ENCODE data around the gene CHKB. TPM values are rescaled to one million over a fixed set of nuclear protein-coding genes. Genes with fewer than 3 reads are reported as not detected.

Gene CHKB
- total and polyA plus RNA-seq, 11 donors = 16.7 to 77.1 (median 35.6) TPM

- TF ChIP-seq CTCF (IDR thresholded peaks at IDR 0.05) = no peak
- TF ChIP-seq POLR2A (IDR thresholded peaks at IDR 0.05) = no peak
- peak in 2 of 5 donors; percentile 4 to 19 for DNase-seq
- H3K27ac ChIP-seq = no peak overlapping the region
- WGBS, 4 donors = 83 to 91% (median 90%) methylated on average over 3 of the region's 3 CpGs
- H3K4me1 ChIP-seq = peaks cover 3 to 29% (median 20%) of the 10 kb centered on the region in 12 donors
- ATAC-seq = no peak
- H3K4me3 ChIP-seq = no peak overlapping the region
- H3K27me3 ChIP-seq = no peaks in the 10 kb centered on the region
- peaks cover 0 to 11% (median 5%) of the 10 kb centered on the region in 9 donors for H3K36me3 ChIP-seq
- intact Hi-C loops (cut with DNase I) = no loop called here
- H3K9me3 ChIP-seq = no peaks in the 10 kb centered on the region
Observed at GRCh38 chr22:50585238-50585637, 2.6 kb upstream of the CHKB start.

DNA sequence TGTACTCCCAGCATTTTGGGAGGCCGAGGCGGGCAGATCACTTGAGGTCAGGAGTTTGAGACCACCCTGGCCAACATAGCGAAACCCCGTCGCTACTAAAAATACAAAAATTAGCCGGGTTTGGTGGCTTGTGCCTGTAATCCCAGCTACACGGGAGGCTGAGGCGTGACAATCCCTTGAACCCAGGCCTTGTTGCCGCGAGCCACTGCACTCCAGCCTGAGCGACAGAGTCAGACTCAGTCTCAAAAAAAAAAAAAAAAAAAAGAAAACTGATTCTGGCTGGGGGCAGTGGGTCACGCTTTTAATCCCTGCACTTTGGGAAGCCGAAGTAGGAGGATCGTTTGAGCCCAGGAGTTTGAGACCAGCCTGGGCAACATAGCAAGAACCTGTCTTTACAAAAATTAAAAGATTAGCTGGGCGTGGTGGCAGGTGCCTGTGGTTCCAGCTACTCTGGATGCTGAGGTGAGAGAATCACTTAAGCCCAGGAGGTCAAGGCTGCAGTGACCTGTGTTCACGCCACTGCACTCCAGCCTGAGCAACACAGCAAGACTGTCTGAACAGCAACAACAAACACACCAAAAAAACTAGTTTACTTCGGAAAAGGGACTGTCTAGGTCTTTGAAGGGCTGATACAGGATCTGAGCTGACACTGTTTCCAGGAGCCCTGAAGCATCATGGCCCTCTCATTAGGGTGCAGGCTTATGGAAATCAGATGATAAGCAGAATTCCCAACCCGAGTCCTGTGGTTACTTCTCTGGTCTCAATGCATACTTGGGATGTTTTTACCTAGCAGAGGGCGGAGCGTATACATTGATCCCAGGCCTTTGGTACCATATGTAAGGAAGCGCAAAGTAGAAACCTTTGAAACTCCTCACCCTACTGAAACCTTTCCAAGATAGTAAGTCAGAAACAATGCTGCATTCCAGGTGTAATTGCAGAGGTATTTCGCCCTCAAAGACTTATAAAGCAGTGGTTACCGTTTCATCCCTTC, 1.8 kb upstream of the CHKB start:
- WGBS, 4 donors = 94 to 96% (median 96%) methylated on average over 23 of the region's 23 CpGs
- H3K27ac ChIP-seq = no peak overlapping the region
- H3K4me3 ChIP-seq = peak overlapping the region in 3 of 12 donors; percentile 62 to 89 (median 86)
- H3K4me1 ChIP-seq = peaks cover 3 to 37% (median 20%) of the 10 kb centered on the region in 12 donors
- DNase-seq (peak in 2 of 5 donors; percentile 6 to 20), ATAC-seq (no peak)
- H3K27me3 ChIP-seq = no peaks in the 10 kb centered on the region
- no peaks in the 10 kb centered on the region for H3K9me3 ChIP-seq
- TF ChIP-seq CTCF (IDR thresholded peaks at IDR 0.05) = no peak
- TF ChIP-seq POLR2A (IDR thresholded peaks at IDR 0.05) = no peak
- intact Hi-C loops (cut with DNase I) = loop anchor here in 1 of 10 donors (5.0 kb wide), 1 partner anchor 77 kb away; the partner anchor contains the start of genes LMF2 and NCAPH2
- H3K36me3 ChIP-seq = peaks cover 0 to 18% (median 6%) of the 10 kb centered on the region in 9 donors

- H3K4me3 ChIP-seq = peak overlapping the region; percentile 56 to 91 (median 76)
- intact Hi-C loops (cut with DNase I) = loop anchor here in 1 of 10 donors (2.0 to 5.0 kb wide), 2 partner anchors 57 to 76 kb away; partner anchors contain the start of genes LMF2 and NCAPH2
- H3K4me1 ChIP-seq = peaks cover 3 to 47% (median 30%) of the 10 kb centered on the region in 12 donors
- 7 to 19% (median 9%) methylated on average over 27 to 37 of the region's 37 CpGs for WGBS, 4 donors
- no peaks in the 10 kb centered on the region for H3K27me3 ChIP-seq
- no peak for DNase-seq
- peak overlapping the region; percentile 5 to 100 (median 99) for H3K27ac ChIP-seq
- TF ChIP-seq POLR2A (IDR thresholded peaks at IDR 0.05) = no peak
- TF ChIP-seq CTCF (IDR thresholded peaks at IDR 0.05) = peak in 2 of 12 donors; percentile 6 to 45
- H3K9me3 ChIP-seq = no peaks in the 10 kb centered on the region
- ATAC-seq = peak in 2 of 4 donors; percentile 33 to 36
- peaks cover 0 to 26% (median 12%) of the 10 kb centered on the region in 9 donors for H3K36me3 ChIP-seq
Observed at GRCh38 chr22:50583294-50583861, 729 bp upstream of the CHKB start.
